Measurements from ENCODE around the gene CORO1C.
A peak's percentile ranks its signal among the peaks of the same experiment; 100 is the strongest.
"Not testable (repeated sequence)": the region's sequence is repeated elsewhere in the genome, so short reads cannot be mapped to it uniquely, and the experiment has no call there.

The CORO1C gene

DNA sequence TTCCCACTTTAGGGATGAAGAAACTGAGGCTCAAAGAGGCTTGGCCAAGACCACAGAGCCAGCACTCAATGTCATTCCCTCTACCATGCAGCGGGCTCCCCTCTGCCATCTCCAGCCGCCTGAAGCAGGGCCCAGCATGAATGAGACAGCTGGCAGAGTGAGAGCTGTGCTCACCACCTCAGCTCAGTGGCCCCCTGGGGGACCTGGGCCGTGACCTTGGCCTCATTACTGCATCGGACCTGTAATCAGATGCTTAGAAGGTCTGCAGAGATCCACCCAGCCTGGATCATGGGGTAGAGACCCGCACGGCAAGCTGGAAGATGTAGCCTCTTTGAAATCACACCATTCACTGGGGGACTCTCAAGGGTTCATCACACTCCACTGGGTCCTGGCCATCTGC lies 22.7 kb upstream of the CORO1C start:
- DNase-seq (ENCODE audit: low read depth in 2 of 2), result no peak

GRCh38 chr12:108752387-108752786 lies 21.1 kb upstream of the CORO1C start:
- no peak for DNase-seq (ENCODE audit: low read depth in 2 of 2)

GRCh38 chr12:108751821-108752220 lies 20.5 kb upstream of the CORO1C start:
- DNase-seq (ENCODE audit: low read depth in 2 of 2), result no peak

GRCh38 chr12:108751003-108751402 lies 19.7 kb upstream of the CORO1C start:
- DNase-seq (ENCODE audit: low read depth in 2 of 2), result not testable (repeated sequence)

DNA sequence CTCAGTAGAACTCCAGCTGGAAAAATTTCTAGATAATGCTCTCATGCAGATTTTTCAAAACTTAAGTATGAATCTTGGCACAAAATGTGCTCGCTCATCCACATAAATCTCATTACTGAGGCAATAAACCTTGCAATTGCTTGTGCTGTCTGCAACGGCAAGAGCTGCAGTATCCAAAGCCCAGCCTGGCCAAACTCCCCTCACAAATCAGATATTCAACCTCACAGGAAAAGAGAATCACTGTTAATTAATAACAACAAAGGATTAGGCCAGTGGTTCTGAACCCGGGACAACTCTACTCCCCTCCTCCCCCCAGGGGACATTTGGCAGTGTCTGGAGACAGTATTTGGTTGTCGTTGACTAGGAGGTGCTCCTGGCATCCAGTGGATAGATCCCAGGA lies 19.2 kb upstream of the CORO1C start:
- DNase-seq (ENCODE audit: low read depth in 2 of 2), result no peak

DNA sequence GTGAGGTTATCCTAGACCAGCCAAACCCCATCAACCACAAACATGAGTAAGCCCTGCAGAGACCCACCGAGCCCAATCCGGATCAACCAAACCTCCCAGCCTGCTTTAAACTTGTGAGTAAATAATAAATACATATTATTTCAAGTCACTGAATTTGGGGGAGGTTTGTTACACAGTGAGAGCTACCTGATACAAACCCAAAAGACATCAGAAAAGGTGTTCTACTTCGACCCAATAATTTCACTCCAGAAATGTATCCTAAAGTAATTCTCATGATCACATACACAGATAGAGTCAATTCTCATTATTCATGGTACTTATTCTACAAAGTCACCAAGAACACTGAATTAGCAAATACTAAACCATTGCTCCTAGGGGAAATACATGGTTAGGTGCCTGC lies 16.2 kb upstream of the CORO1C start:
- DNase-seq (ENCODE audit: low read depth in 2 of 2), result no peak

GRCh38 chr12:108745641-108746040 lies 14.3 kb upstream of the CORO1C start:
- DNase-seq (ENCODE audit: low read depth in 2 of 2), result no peak

GRCh38 chr12:108744021-108744897 lies 12.9 kb upstream of the CORO1C start:
- DNase-seq (ENCODE audit: low read depth in 2 of 2), result no peak

GRCh38 chr12:108738170-108738569 lies 6.9 kb upstream of the CORO1C start:
- no peak for DNase-seq (ENCODE audit: low read depth in 2 of 2)

GRCh38 chr12:108735855-108736254 lies 4.5 kb upstream of the CORO1C start:
- no peak for DNase-seq (ENCODE audit: low read depth in 2 of 2)

- DNase-seq (ENCODE audit: low read depth in 2 of 2), result no peak
Observed at GRCh38 chr12:108734200-108734906, 3.0 kb upstream of the CORO1C start.

DNA sequence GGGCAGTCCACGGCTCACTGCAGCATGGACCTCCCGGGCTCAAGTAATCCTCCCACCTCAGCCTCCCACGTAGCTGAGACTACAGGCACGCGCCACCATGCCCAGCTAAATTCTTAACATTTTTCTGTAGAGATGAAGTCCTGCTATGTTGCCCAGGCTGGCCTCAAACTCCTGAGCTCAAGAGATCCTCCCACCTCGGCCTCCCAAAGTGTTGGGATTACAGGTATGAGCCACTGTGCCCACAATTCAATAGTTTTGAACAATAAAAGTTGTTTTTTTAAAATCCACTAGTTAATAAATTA lies 1.9 kb upstream of the CORO1C start:
- not testable (repeated sequence) for DNase-seq (ENCODE audit: low read depth in 2 of 2)

- no peak for DNase-seq (ENCODE audit: low read depth in 2 of 2)
Observed at GRCh38 chr12:108732489-108733229, 1.3 kb upstream of the CORO1C start.

DNA sequence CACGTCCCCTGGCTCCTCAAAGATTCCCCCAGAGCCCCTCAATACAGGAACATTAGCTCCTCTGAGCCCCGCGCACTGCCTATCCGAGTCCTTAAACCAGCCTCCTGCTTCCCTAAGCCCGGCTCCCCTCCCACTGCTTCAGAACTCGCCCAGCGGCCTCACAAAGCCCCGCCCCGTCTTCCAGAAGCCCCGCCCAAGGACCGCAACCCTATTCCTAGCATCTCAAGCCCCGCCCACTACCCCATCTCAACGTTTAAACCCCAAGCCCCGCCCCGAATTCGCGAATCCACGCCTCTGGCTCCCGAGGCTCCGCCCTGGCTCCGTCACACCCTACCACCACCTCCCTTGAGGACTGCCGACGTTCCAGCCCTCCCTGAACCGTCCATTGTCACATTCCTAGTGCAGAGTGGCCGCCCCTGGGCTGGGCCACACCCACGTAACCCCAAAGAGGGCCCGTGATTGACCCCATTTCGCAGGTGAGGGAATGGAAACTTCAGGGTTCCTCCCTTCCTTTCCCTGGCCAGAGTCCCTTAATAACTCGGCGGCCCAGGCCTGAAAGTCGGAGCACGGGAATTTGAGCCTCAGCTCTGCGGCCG lies 646 bp upstream of the CORO1C start:
- DNase-seq (ENCODE audit: low read depth in 2 of 2), result peak; percentile 86 to 91

- peak in 1 of 2 donors; percentile 9 for DNase-seq (ENCODE audit: low read depth in 2 of 2)
Observed at GRCh38 chr12:108730365-108731104, 783 bp downstream of the CORO1C start.

DNA sequence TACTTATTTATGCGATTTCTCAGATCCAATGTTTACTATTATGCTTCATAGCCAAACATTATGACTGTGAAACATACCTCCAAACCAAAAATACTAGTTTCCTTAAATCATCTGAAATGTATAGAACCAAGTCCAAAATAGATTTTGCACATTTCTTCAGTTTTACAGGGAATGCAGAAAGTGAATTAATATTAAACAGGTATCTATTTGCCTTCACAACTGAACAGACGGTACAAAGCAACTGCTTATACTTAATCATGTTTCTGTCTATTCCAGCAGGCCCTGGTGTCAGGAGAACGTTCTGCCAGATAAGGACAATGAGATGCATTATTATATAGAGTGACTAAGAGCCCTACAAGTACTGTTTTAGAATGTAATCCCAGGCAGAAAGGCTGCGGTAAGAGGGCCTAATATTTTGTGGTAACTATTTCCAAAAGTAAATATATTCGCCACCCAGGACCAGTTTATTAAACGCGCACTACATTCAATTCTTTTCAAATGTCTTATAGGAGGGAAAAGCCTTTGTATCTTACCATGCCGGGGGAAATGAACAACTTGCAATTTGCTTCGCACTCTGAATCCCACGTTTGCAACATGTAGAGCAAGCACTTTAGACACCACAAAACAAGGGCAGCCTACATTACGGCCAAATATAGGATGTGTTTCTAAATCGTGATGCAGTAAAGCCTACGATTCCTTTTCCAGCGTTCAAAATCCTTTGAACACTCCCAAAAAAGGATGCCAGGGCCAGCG lies 1.5 kb downstream of the CORO1C start:
- DNase-seq (ENCODE audit: low read depth in 2 of 2), result no peak

DNA sequence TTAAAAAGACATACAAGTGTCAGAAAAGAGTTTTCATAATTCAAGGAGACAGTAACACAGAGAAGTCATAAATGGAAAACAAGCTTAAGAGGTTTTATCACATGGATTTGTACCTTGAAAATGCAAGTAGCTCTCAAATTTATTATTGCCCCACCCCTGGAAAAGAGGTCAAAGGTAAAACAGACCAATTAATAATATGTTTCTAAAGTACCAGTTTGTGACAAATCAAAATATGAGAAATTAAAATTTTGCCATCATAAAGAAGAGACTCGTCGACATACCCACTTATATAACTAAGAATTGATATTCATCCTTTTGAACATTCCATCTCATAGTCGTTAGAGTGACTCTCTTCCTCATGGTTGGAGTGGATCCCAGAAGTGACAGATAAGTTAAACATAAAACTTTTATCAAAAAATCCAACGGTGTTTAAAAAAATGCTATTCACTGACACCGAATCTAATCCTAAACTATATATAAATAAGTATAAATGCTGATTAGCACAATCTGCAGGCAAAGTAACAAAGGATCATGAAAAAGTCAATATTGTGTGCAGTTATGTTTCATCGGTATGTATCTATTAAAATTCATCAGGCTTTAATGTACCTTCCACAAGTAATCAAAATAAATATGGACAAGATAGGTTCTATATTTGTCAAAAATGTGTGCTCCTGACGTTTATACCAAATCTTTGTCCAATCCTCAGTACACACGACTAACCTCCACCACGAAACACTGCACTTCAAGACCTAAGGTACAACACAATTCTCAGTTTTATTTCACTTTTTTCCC lies 2.3 kb downstream of the CORO1C start:
- DNase-seq (ENCODE audit: low read depth in 2 of 2), result no peak

GRCh38 chr12:108727868-108728735 lies 3.2 kb downstream of the CORO1C start:
- DNase-seq (ENCODE audit: low read depth in 2 of 2), result no peak

GRCh38 chr12:108727161-108727560 lies 4.2 kb downstream of the CORO1C start:
- DNase-seq (ENCODE audit: low read depth in 2 of 2), result no peak
